ENCODE data around the gene DCAF4.

The DCAF4 gene, protein sequence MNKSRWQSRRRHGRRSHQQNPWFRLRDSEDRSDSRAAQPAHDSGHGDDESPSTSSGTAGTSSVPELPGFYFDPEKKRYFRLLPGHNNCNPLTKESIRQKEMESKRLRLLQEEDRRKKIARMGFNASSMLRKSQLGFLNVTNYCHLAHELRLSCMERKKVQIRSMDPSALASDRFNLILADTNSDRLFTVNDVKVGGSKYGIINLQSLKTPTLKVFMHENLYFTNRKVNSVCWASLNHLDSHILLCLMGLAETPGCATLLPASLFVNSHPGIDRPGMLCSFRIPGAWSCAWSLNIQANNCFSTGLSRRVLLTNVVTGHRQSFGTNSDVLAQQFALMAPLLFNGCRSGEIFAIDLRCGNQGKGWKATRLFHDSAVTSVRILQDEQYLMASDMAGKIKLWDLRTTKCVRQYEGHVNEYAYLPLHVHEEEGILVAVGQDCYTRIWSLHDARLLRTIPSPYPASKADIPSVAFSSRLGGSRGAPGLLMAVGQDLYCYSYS

GRCh38 chr14:72926292-72927028, at the start of gene DCAF4:
Gene DCAF4, plus strand, starts transcription at chr14:72926464. Its CDS starts 11,515 bp downstream, at chr14:72937979.
- peak; percentile 88 to 95 (median 91) for DNase-seq

DNA sequence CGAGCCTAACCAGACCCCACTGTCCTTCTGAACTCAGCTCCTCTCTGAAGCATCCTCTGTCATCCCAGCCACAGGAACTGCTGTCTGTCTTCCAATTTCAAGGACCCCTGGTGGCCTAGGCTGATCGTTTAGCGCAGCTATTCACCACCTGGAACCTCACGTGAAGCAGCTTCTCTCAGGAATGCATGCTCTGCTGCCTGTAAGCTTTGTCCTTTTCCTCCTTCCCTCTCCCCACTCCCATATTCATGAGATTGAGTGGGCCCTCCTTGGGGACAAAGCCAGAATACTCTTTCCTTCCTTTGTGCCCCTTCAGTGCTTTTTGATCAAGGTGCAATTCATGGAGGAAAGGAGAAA, 49.6 kb upstream of the DCAF4 start:
- no peak for DNase-seq

- DNase-seq = no peak
These were observed 47.5 kb upstream of the DCAF4 start for GRCh38 chr14:72878746-72879145.

- DNase-seq = no peak
These were observed 46.8 kb upstream of the DCAF4 start for GRCh38 chr14:72879431-72879830.

- DNase-seq = no peak
These were observed 46.1 kb upstream of the DCAF4 start for GRCh38 chr14:72880164-72880563.

DNA sequence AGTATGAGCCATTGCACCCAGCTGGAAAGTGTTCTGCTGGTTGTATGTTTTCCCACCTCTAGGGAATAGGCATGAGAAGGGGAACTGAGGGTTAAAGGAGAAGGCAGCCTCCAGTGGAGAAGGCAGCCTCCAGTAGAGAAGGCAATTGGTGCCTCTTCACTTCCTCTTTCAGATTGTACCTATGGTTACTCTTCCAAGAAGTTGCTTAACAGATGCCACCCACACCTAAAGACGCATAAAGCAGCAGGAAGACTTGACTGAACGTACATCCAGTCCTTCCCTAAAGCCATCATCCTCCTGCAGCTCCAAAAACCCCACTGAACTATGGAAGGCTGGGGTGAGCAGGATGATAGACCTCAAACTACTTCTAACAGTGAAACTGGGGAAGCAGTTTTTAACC, 45.4 kb upstream of the DCAF4 start:
- DNase-seq = no peak

DNA sequence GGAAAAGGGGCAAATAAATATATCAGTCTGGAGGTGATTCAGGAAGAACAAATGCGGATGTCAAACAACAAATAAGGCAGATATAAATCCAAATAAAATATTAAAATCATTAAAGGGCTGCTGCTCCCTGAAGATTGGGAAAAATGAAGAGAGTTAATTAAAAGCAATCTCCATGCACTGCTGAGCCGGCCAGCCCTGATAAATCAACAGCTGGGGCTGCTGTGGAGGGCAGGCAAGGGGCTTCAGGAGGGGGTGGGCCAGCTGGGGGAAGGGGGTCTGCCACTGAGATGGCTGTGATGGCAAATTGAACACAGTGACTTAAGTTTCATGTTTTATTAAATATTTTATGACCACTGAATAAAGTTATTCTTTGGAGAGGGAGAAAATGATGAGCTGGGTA, 44.7 kb upstream of the DCAF4 start:
- DNase-seq = no peak

DNA sequence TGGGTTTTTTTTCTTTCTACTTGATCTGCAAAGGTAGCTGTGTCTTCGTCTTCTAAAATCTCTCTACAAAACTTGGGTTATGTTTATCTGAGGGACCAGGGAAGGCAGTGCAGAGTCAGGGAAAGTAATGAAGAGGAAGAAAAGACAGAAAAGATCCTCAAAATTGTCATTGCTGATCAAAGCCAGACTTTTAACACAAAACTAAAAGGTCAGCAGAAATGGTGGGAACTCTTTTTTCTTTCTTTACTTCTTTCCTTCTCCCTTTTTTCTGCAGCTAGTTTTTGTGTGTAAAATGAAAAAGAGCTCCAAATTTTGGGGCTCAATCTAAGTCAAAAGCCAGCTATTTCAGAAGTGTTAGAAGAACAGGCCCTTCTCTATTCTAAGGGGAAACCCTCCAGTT, 44.2 kb upstream of the DCAF4 start:
- DNase-seq = no peak

GRCh38 chr14:72882463-72882862, 43.8 kb upstream of the DCAF4 start:
- no peak for DNase-seq

DNA sequence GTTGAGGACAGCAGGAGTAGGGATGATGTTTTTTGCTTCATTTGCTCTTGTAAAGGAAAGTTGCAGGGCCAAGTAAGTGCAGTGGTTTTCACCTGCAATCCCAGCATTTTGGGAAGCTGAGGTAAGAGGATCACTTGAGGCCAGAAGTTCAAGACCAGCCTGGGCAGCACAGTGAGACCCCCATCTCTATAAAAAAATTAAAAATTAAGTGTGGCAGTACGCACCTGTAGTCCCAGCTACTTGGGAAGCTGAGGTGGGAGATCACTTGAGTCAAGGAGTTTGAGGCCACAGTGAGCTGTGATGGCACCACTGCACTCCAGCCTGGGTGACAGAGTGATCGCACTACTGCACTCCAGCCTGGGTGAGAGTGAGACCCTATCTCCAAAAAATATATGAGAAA, 43.2 kb upstream of the DCAF4 start:
- DNase-seq = no peak

GRCh38 chr14:72883961-72884360, 42.3 kb upstream of the DCAF4 start:
- no peak for DNase-seq

GRCh38 chr14:72884386-72884785, 41.9 kb upstream of the DCAF4 start:
- DNase-seq = no peak

DNA sequence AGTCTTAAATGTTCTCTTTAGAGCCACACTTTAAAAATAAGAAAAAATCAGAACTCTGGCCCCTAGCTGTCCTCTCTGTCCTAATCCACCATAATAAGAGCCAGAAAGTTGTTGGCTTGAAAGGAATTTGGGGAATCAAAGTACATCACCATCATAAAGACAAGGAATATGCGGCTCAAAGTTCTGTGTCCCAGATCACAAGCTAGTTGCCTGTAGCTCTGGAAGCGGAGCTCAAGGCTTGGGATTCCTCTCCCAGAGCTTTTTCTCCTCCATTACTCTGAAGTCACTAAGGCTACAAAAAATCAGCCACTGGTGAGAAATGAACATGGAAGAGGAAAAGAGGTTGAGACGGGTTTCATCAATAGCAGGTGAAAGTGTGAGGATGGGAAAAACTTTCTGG, 38.8 kb upstream of the DCAF4 start:
- no peak for DNase-seq

DNA sequence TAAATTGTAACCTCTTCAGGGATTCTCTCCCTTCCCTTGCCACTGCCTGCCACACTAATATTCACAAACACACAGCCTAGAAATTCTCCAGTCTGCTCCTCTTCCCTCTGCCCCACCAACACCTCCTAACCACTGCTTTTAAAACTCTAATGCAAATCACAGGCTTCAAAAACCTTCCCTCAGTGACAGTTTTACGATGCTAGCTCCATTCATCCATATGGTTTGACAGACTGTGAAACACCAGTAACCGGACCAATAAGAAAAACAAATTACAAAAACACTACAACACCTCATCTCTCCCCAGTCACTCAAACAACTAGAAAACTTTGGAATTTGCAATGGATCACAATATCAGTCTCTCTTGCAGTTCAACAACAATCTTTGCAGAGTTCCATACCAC, 38.1 kb upstream of the DCAF4 start:
- DNase-seq = no peak

GRCh38 chr14:72888636-72889201, 37.5 kb upstream of the DCAF4 start:
- no peak for DNase-seq

- no peak for DNase-seq
These were observed 36.9 kb upstream of the DCAF4 start for GRCh38 chr14:72889366-72889765.

DNA sequence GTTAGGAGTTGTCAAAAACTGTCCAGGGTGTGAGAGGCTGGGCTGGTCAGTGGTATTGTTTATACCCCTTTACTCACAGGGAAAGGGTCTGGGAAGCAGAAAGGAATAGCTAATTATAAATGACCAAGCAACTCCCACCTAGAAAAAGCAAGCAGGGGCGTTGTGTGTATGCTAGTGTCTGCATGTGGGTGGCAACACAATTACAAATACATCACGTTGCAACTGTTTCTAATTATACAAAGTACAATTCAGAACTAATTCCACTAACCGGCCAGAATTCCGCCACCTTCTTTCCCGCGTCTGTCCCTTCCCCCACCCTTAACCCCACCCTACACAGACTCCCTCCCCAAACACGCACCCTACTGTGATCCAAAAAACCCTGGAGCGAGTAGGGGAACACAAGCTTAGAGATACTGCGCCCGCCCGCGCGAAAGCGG, 34.6 kb upstream of the DCAF4 start:
- no peak for DNase-seq

- peak in 5 of 6 experiments; percentile 6 to 35 (median 24) for DNase-seq
These were observed 34.0 kb upstream of the DCAF4 start for GRCh38 chr14:72892103-72892878.

GRCh38 chr14:72892879-72893635, 33.2 kb upstream of the DCAF4 start:
- DNase-seq = peak in 4 of 6 experiments; percentile 6 to 36 (median 26)

- peak; percentile 75 to 90 (median 84) for DNase-seq
These were observed 32.5 kb upstream of the DCAF4 start, which contains the start of gene DPF3 for GRCh38 chr14:72893636-72894322. Gene DPF3, minus strand, starts transcription at chr14:72894101. Its CDS starts 13 bp downstream, at chr14:72894088.

GRCh38 chr14:72894323-72894622, 32.0 kb upstream of the DCAF4 start:
- DNase-seq = no peak
